GM12878 (cell line): Measurements from ENCODE around the gene SERP1. TPM values are rescaled to one million over a fixed set of nuclear protein-coding genes. Genes with fewer than 3 reads are reported as not detected.

Experiments used
- ATAC-seq: fragments of 200-7000 bp; cut with Tn5 transposase; 3 replicates; pipeline ENCODE4 v1.9.1; 2020; ENCODE audit warnings: mild to moderate bottlenecking, moderate library complexity
- BruUV-seq: library from RNA; stranded (reverse); fragments of 400-500 nt; replicated peaks from 2 replicates; lab custom pipeline; 2021; lab: Mats Ljungman, UMichigan
- CTCF ChIA-PET: fragments of 300-600 bp; sonication (Branson Sonifier 250); formaldehyde crosslinking; extraction: SDS; loops from one replicate; lab custom pipeline; 2021; ENCODE audit warnings: inconsistent platforms; lab: Yijun Ruan, JAX
- POLR2A ChIA-PET: fragments of 350-600 bp; formaldehyde crosslinking; extraction: SDS; loops from one replicate; lab custom pipeline; 2021; ENCODE audit warnings: inconsistent platforms; lab: Charles Lee
- RAD21 ChIA-PET: fragments of 300-600 bp; sonication (Branson Sonifier 250); formaldehyde crosslinking; loops from one replicate; lab custom pipeline; 2023; ENCODE audit warnings: antibody characterized with exemption; ENCODE audit not compliant: unreplicated experiment; lab: Charles Lee
- SMC1A ChIA-PET: fragments of 300-600 bp; sonication (Branson Sonifier 250); formaldehyde crosslinking; loops from one replicate; lab custom pipeline; 2023; ENCODE audit not compliant: unreplicated experiment, uncharacterized antibody; lab: Charles Lee
- DNase-seq: peaks from one replicate; pipeline ENCODE4 v3.0.0-alpha.2; 2011; ENCODE audit warnings: low read depth, low spot score
- FAIRE-seq: peaks from 3 replicates; lab custom pipeline; 2011; peaks lifted over from hg19 to GRCh38; lab: Jason Lieb, UNC
- H2AFZ ChIP-seq: 2 replicates; pipeline ENCODE4 v1.6.0; 2011; ENCODE audit warnings: low read depth, low read length, control low read depth; ENCODE audit not compliant: control insufficient read depth
- H3K27ac ChIP-seq: 2 replicates; pipeline ENCODE4 v1.5.1; 2011; ENCODE audit warnings: control low read depth; ENCODE audit not compliant: control insufficient read depth, insufficient read depth
- H3K27me3 ChIP-seq, 2 experiments: replicated peaks in 1 of 2; 2 replicates each; pipeline versions ENCODE4 v1.6.0 to v1.6.1; 2011; ENCODE audit warnings: low read length in 1 of 2; ENCODE audit not compliant: control insufficient read depth in 2 of 2, insufficient read depth in 2 of 2
- H3K36me3 ChIP-seq, 2 experiments: 2 replicates each; pipeline ENCODE4 v1.5.1; 2011; ENCODE audit warnings: low read length in 1 of 2; ENCODE audit not compliant: control insufficient read depth in 2 of 2, insufficient read depth in 2 of 2
- H3K4me1 ChIP-seq: 2 replicates; pipeline ENCODE4 v1.6.1; 2011; ENCODE audit warnings: mild to moderate bottlenecking, low read length, moderate library complexity, mixed read lengths; ENCODE audit not compliant: control insufficient read depth, insufficient read depth
- H3K4me2 ChIP-seq: 2 replicates; pipeline ENCODE4 v1.6.0; 2011; ENCODE audit warnings: control low read depth; ENCODE audit not compliant: control insufficient read depth, insufficient read depth
- H3K4me3 ChIP-seq: fragments of 200-600 bp; sonication (generic); 2 replicates; pipeline ENCODE4 v1.5.1; 2016
- H3K79me2 ChIP-seq: 2 replicates; pipeline ENCODE4 v1.6.0; 2011; ENCODE audit warnings: low read length; ENCODE audit not compliant: control insufficient read depth, insufficient read depth
- H3K9ac ChIP-seq: 2 replicates; pipeline ENCODE4 v1.8.0; 2011; ENCODE audit warnings: low read length, control low read depth, mixed read lengths; ENCODE audit not compliant: control insufficient read depth, insufficient read depth
- H3K9me3 ChIP-seq: replicated peaks from 3 replicates; pipeline ENCODE4 v1.5.1; 2011; ENCODE audit warnings: mild to moderate bottlenecking, low read length; ENCODE audit not compliant: control insufficient read depth, insufficient read depth
- H4K20me1 ChIP-seq: 2 replicates; pipeline ENCODE4 v1.6.0; 2011; ENCODE audit not compliant: control insufficient read depth, insufficient read depth
- CHD4 ChIP-seq: fragments of 200-600 bp; sonication (generic); IDR thresholded peaks from 2 replicates; pipeline ENCODE4 v1.6.1; 2016; ENCODE audit warnings: mild to moderate bottlenecking
- EGR1 ChIP-seq, 2 experiments: IDR thresholded peaks; 1 replicate in 1 of 2; 2 replicates in 1 of 2; pipeline ENCODE4 v1.6.1; 2011 to 2012; ENCODE audit warnings: low read depth in 2 of 2, low read length in 2 of 2, borderline replicate concordance in 1 of 2, mild to moderate bottlenecking in 1 of 2, moderate library complexity in 1 of 2
- ELK1 ChIP-seq: IDR thresholded peaks from 2 replicates; pipeline ENCODE4 v1.6.1; 2012; ENCODE audit warnings: low read depth, low read length, improper control_type of control experiment
- EZH2 ChIP-seq: IDR thresholded peaks from 2 replicates; pipeline ENCODE4 v1.6.1; 2012; ENCODE audit warnings: low read depth, mild to moderate bottlenecking, control low read depth, inconsistent platforms, low read length, borderline replicate concordance; ENCODE audit not compliant: control insufficient read depth
- FOXK2 ChIP-seq: fragments of 450-650 bp; IDR thresholded peaks from 2 replicates; pipeline ENCODE4 v1.6.1; 2017; ENCODE audit warnings: mild to moderate bottlenecking, moderate library complexity
- KAT2A ChIP-seq: conservative IDR thresholded peaks from 2 replicates; pipeline ENCODE4 v1.6.1; 2011; ENCODE audit warnings: low read depth, low read length; ENCODE audit not compliant: control insufficient read depth
- LARP7 ChIP-seq: fragments of 450-650 bp; IDR thresholded peaks from 2 replicates; pipeline ENCODE4 v1.6.1; 2017; ENCODE audit warnings: mild to moderate bottlenecking
- MTA2 ChIP-seq: fragments of 450-650 bp; IDR thresholded peaks from 2 replicates; pipeline ENCODE4 v1.6.1; 2016; ENCODE audit warnings: low read depth, mild to moderate bottlenecking, moderate library complexity
- NFYA ChIP-seq: IDR thresholded peaks from 2 replicates; pipeline ENCODE4 v1.6.1; 2011; ENCODE audit warnings: low read depth, mild to moderate bottlenecking, low read length, improper control_type of control experiment, borderline replicate concordance
- RAD21 ChIP-seq: IDR thresholded peaks from 2 replicates; pipeline ENCODE4 v1.6.1; 2011; ENCODE audit warnings: mild to moderate bottlenecking, low read depth, low read length, moderate library complexity; ENCODE audit not compliant: insufficient read depth
- RAD51 ChIP-seq: fragments of 450-650 bp; IDR thresholded peaks from 2 replicates; pipeline ENCODE4 v1.6.1; 2016; ENCODE audit warnings: moderate library complexity, mild to moderate bottlenecking, inconsistent platforms
- SMC3 ChIP-seq: IDR thresholded peaks from 2 replicates; pipeline ENCODE4 v1.6.1; 2011; ENCODE audit warnings: low read length, improper control_type of control experiment, borderline replicate concordance
- SUPT20H ChIP-seq: IDR thresholded peaks from 2 replicates; pipeline ENCODE4 v1.6.1; 2011; ENCODE audit warnings: low read depth, mild to moderate bottlenecking, low read length, moderate library complexity, borderline replicate concordance; ENCODE audit not compliant: control insufficient read depth
- TCF3 ChIP-seq: IDR thresholded peaks from 2 replicates; pipeline ENCODE4 v1.6.1; 2012; ENCODE audit warnings: low read depth, mild to moderate bottlenecking, low read length, borderline replicate concordance; ENCODE audit not compliant: insufficient read depth
- USF1 ChIP-seq: IDR thresholded peaks from 2 replicates; pipeline ENCODE4 v1.6.1; 2011; ENCODE audit warnings: borderline replicate concordance, low read depth, mild to moderate bottlenecking, moderate library complexity, mixed read lengths, low read length; ENCODE audit not compliant: insufficient read depth; ENCODE audit errors: extremely low read length
- YBX1 ChIP-seq: fragments of 450-650 bp; IDR thresholded peaks from 2 replicates; pipeline ENCODE4 v1.6.1; 2016; ENCODE audit warnings: antibody characterized with exemption
- ZNF274 ChIP-seq: IDR thresholded peaks from one replicate; pipeline ENCODE4 v1.8.0; 2011; ENCODE audit not compliant: insufficient read length, insufficient read depth
- ZNF384 ChIP-seq: IDR thresholded peaks from 2 replicates; pipeline ENCODE4 v1.6.1; 2012; ENCODE audit warnings: low read depth, mild to moderate bottlenecking, low read length, improper control_type of control experiment, borderline replicate concordance
- ZNF687 ChIP-seq: fragments of 450-650 bp; IDR thresholded peaks from 2 replicates; pipeline ENCODE4 v1.6.1; 2017; ENCODE audit warnings: mild to moderate bottlenecking, moderate library complexity
- WGBS: methylation state at CpG from one replicate; pipeline ENCODE4 v1.1.6; 2016; ENCODE audit warnings: low lambda C conversion rate; ENCODE audit not compliant: insufficient replicate concordance, insufficient coverage; ENCODE audit errors: missing lambda C conversion rate; 5-methylcytosine and 5-hydroxymethylcytosine counted together
- in situ Hi-C: fragments of 300-500 bp; cut with MboI; formaldehyde crosslinking; loops from 9 replicates; pipeline ENCODE4 v1.14.3; 2018; ENCODE audit warnings: mixed read lengths
- intact Hi-C: fragments of 100-400 bp; cut with micrococcal nuclease; formaldehyde crosslinking; loops from one replicate; pipeline ENCODE4 v1.14.2; 2022; ENCODE audit not compliant: unreplicated experiment
- polyA plus RNA-seq, 11 experiments: library from polyadenylated mRNA; depleted of rRNA in 4 of 11; unstranded in 6 of 11; stranded (reverse) in 5 of 11; fragments of >200 nt; fragmentation: Nextera tagmentation in 4 of 11; fragmentation: Illumina TruSeq in 1 of 11; extraction: Ambion mirVana in 4 of 11; extraction: Trizol in 1 of 11; gene quantifications; 1 replicate in 1 of 11; 2 replicates in 10 of 11; pipeline versions ENCODE4 v1.2.1 to v1.2.3, GENCODE V29; 2011 to 2016; ENCODE audit warnings: inconsistent platforms in 2 of 11, missing spikeins in 2 of 11, low read depth in 1 of 11
- total RNA-seq, 4 experiments: library from RNA; depleted of rRNA in 3 of 4; stranded (reverse); fragments of >200 nt in 3 of 4; fragmentation: Illumina TruSeq in 1 of 4; extraction: Trizol in 1 of 4; gene quantifications; 2 replicates each; pipeline versions ENCODE4 v1.2.1 to v1.2.3, GENCODE V29; 2013 to 2021

SERP1 gene
- total and polyA plus RNA-seq, 10 of the 15 experiments (the other 5 are each of a cell fraction or from before 2014, with no cell fraction given) = 31.1 to 242 (median 87.0) TPM

- no peak for TF ChIP-seq YBX1
- TF ChIP-seq USF1 = no peak
- no peak for TF ChIP-seq ELK1
- TF ChIP-seq ZNF274 = no peak
- no peak for TF ChIP-seq FOXK2
- TF ChIP-seq RAD21 = no peak
- TF ChIP-seq RAD51 = no peak
- TF ChIP-seq EGR1 (IDR thresholded peaks at IDR 0.05; ENCODE audit: borderline replicate concordance in 1 of 2, low read depth in 2 of 2, low read length in 2 of 2) = no peak
- TF ChIP-seq LARP7 = no peak
- TF ChIP-seq ZNF687 = no peak
- TF ChIP-seq CHD4 = no peak
- no peak for TF ChIP-seq SUPT20H
- no peak for TF ChIP-seq MTA2
- TF ChIP-seq ZNF384 = no peak
- TF ChIP-seq NFYA = no peak
- no peak for TF ChIP-seq TCF3
- TF ChIP-seq KAT2A = no peak
- TF ChIP-seq SMC3 = no peak
- no peak for TF ChIP-seq EZH2
- ChIA-PET POLR2A (interaction anchor here (1.0 to 1.3 kb wide), 2 partner anchors 10 to 147 kb away, joined by 3 to 4 read pairs; no protein-coding TSS in a partner anchor), CTCF (interaction anchor here (0.9 to 1.5 kb wide), 3 partner anchors 11 to 231 kb away, joined by 3 to 4 read pairs (median 4); no protein-coding TSS in a partner anchor), RAD21 (interaction anchor here (1.2 kb wide), 1 partner anchor 10 kb away, joined by 4 read pairs; the partner anchor contains the start of gene EIF2A), SMC1A (interaction anchor here (0.6 to 1.7 kb wide), 9 partner anchors 8 to 41 kb away, joined by 3 to 8 read pairs (median 4); no protein-coding TSS in a partner anchor)
- peaks cover 0 to 19% of the 10 kb centered on the region in 2 experiments; a peak in 3 of 4 replicates for H3K36me3 ChIP-seq
- WGBS = 98% methylated on average over 2 of the region's 2 CpGs
- H3K9me3 ChIP-seq = no peaks in the 10 kb centered on the region; the same call in 2 of the 3 replicates
- H3K4me3 ChIP-seq = no peak overlapping the region
- H3K27me3 ChIP-seq = no peaks in the 10 kb centered on the region
- DNase-seq = no peak
- H3K9ac ChIP-seq = no peak overlapping the region
- no peak overlapping the region for H2AFZ ChIP-seq
- BruUV-seq = no TSS peak
- no peak overlapping the region for H3K4me2 ChIP-seq
- H4K20me1 ChIP-seq = no peaks in the 10 kb centered on the region
- no peak overlapping the region for H3K27ac ChIP-seq
- in situ Hi-C loops = no loop called here
- no peak for ATAC-seq
- no peak for FAIRE-seq
- peaks cover 43% of the 10 kb centered on the region for H3K79me2 ChIP-seq
- intact Hi-C loops = no loop called here
- no peaks in the 10 kb centered on the region for H3K4me1 ChIP-seq
These were observed 10.5 kb upstream of the SERP1 start for GRCh38 chr3:150556792-150557191.
